GM19099 (cell line): ENCODE results near the gene NLRP11.

Experiments used
- POLR2A ChIP-seq: IDR thresholded peaks from 3 replicates; pipeline ENCODE4 v1.6.1; 2011; ENCODE audit warnings: low read depth; ENCODE audit not compliant: insufficient read length; ENCODE audit errors: extremely low read depth

NLRP11 gene

DNA sequence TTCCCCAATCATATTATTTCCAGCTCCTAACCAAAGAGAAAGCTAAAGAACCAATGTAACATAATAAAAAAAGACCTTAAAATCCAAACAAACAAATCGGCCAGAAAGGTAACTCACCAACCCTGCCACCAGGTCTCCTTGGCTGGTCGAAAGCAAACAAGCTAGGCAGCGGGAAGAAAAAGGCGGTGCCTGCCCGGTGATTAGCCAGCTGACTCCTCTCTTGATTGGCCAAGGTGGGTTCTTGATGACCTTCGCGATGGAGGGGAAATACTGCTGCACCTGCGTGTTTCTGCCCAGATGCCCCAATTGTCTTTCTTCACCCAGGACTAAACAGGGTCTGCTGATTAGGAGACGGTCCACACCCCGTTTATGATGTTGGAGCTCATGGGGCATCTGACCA is at the start of gene NLRP11:
Gene NLRP11 (minus strand): TSS at position 154 of the 400 bp plus-strand sequence. CDS start 13,825 bp downstream, outside the sequence.
- no peak for TF ChIP-seq POLR2A

DNA sequence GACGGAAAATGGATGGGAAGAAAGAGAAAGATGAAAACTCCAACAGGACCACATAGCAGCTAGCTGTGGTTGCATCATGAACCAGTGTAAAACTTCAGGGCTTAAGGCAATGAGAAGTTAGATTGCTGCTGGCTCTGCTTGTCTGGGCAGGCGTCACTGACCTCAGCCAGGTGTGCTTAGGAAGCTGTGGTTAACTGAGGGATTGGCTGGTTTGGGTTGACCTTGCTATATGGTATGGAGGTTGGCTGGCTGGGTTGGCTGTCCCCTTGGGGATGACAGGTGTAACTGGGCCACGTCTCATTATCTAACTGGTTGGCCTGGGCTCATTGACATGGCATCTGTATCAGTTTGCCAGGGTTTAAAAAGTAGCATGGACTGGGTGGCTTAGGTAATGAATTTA is 45.4 kb upstream of the NLRP11 start:
- TF ChIP-seq POLR2A: no peak

DNA sequence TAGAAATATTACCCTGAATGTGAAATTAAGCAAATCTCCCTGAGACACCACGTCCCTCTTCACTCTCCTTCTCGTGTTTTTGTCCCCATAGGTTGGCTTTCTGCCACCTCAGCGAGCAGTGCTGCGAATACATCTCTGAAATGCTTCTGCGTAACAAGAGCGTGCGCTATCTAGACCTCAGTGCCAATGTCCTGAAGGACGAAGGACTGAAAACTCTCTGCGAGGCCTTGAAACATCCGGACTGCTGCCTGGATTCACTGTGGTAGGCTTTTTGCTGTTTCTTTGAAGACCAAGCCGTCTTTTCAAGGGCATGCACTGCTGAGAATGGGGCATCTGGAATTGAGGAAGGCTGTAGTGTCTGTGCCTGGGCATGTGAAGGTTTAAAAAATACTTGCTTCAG is 38.9 kb upstream of the NLRP11 start:
- TF ChIP-seq POLR2A: no peak

DNA sequence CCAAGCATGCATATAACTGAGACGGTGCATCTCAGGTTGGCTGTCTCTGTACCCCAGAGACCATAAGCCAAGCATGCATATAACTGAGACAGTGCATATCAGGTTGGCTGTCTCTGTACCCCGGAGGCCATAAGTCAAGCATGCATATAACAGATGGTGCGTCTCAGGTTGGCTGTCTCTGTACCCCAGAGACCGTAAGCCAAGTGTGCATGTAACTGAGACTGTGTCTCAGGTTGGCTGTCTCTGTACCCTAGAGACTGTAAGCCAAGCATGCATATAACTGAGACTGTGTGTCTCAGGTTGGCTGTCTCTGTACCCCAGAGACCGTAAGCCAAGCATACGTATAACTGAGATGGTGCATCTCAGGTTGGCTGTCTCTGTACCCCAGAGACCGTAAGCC is 35.3 kb upstream of the NLRP11 start:
- no peak for TF ChIP-seq POLR2A

DNA sequence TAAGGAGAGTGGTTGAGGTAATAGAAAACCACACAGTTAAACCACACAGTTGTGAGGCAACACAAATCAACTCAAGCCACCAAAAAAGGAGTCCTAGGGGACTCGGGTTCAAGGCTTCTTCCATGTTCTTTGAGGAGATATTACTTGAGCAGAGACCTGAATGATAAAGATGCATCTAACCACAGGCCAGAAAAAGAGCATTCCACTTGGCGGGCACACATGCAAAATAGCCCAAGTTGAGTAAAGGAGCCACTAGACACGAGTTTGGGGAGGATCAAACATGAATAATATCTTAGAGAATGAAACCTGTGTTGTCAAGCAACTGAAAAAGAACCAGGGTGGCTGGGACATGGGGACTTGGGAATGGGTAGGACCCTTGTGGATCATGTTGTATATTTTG is 34.7 kb upstream of the NLRP11 start:
- no peak for TF ChIP-seq POLR2A

DNA sequence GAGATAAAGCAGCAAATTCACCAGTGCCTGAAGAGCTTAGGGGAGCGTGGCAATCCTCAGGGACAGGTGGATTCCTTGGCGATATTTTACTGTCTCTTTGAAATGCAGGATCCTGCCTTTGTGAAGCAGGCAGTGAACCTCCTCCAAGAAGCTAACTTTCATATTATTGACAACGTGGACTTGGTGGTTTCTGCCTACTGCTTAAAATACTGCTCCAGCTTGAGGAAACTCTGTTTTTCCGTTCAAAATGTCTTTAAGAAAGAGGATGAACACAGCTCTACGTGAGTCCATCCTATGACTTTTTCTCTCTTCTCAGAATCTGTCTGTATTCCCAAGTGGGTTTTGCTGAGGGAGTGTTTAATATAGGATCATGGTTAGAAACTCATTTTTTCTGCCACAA is 27.2 kb upstream of the NLRP11 start:
- TF ChIP-seq POLR2A: no peak

DNA sequence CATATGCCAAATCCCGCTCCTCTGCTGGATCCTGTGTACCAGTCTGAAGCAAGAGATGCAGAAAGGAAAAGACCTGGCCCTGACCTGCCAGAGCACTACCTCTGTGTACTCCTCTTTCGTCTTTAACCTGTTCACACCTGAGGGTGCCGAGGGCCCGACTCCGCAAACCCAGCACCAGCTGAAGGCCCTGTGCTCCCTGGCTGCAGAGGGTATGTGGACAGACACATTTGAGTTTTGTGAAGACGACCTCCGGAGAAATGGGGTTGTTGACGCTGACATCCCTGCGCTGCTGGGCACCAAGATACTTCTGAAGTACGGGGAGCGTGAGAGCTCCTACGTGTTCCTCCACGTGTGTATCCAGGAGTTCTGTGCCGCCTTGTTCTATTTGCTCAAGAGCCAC is 26.6 kb upstream of the NLRP11 start:
- TF ChIP-seq POLR2A: no peak

DNA sequence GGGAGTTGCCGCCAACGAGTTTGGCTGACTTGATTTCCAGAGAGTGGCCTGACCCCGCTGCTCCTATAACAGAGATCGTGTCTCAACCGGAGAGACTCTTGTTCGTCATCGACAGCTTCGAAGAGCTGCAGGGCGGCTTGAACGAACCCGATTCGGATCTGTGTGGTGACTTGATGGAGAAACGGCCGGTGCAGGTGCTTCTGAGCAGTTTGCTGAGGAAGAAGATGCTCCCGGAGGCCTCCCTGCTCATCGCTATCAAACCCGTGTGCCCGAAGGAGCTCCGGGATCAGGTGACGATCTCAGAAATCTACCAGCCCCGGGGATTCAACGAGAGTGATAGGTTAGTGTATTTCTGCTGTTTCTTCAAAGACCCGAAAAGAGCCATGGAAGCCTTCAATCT is 26.2 kb upstream of the NLRP11 start:
- TF ChIP-seq POLR2A: no peak

DNA sequence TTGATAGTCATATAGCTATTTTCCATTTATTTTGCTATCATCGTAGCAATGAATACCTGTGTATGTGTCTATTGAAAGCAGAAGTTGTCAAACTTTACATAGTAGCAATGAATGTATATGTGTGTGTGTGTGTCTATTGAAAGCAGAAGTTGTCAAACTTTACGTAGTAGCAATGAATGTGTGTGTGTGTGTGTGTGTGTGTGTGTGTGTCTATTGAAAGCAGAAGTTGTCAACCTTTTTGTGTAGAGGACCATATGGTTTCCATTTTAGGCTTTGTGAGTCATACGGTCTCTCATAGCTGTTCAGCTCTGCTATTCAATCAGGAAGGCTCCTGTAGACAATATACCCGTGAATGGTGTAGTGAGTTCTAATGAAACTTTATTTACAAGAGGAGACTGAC is 25.4 kb upstream of the NLRP11 start:
- no peak for TF ChIP-seq POLR2A

DNA sequence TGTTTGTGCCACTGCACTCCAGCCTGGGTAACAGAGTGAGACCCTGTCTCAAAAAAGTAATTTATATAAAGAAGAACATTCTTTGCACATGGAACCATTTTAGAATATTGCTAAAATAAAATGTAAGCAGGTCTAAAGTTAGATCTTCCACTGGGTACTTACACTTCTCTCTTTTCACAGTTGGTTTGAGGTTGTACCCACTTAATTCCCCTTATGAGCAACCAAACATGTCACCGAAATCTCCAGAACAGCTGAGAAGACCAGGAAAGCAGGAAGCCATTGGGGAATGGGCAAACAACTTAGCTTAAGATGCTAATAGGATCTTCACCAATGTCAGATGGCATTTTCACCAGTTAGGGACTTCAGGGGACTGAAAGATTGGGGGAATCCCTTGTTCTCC is 23.4 kb upstream of the NLRP11 start:
- no peak for TF ChIP-seq POLR2A

DNA sequence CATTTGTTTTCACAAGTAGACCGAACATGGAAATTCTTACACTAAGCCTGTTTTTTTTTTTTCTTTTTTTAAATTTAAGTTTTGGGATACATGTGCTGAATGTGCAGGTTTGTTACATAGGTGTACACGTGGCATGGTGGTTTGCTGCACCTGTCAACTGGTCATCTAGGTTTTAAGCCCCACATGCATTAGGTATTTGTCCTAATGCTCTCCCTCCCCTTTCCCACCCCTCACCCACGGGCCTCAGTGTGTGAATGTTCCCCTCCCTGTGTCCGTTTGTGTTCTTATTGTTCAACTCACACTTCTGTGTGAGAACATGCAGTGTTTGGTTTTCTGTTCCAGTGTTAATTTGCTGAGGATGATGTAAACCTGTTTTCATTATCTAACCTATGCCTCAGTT is 7.1 kb upstream of the NLRP11 start:
- TF ChIP-seq POLR2A: no peak

DNA sequence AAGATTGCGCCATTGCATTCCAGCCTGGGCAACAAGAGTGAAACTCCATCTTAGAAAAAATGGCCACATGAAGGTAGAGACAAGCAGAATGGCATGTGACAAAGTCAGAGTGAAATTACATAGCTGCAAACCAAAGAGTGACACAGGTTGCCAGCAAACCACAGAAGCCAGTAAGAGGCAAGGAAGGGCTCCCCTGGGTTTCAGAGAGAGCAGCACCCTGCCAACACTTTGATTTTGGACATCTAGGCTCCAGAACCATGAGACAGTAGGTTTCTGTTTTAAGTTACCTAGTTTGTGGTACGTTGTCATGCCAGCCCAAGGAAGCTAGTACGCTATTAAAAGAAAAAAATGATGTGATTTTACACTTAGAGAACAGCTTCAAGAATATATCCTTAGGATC is 6.5 kb upstream of the NLRP11 start:
- no peak for TF ChIP-seq POLR2A

DNA sequence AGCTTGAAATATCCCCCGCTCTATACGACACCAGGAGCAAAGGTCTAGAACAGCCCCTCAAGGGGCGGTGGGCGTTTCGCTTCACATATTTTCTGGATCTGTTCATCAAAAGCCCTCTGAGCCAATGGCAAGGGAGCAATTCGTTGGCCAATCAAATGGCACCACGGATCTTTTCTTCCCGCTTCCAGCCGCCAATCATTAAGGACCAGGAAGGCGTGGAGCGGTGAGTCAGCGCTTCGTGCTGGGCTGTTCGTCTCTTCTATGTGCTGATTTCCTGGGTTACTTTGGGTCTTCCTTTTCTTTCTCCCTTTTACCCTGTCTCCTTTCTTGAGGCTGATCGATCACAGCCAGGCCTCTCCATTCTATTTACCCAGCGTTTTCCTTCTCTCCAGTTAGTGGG is 4.5 kb upstream of the NLRP11 start, which contains the start of gene NLRP4:
Gene NLRP4 (plus strand): TSS at position 201 of the 400 bp plus-strand sequence. CDS start 15,541 bp downstream, outside the sequence.
- no peak for TF ChIP-seq POLR2A

DNA sequence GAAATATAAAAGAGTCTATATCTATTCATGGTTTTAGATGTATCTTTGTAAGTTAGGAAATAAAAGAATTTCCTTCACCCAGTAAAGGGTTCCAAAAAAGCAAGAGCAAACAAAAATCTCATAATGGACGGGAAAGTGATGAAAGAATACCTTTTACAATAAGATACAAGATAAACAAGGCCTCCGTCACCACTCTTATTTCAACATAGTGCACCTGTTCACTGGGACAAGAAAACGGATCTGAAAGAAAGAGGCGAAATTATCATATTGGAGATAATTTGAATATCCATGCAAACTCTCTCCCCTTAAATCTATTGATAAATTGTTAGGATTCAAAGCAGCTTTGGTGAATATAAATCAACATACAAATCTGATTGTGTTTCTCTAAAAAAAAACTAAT is 877 bp upstream of the NLRP11 start:
- no peak for TF ChIP-seq POLR2A

DNA sequence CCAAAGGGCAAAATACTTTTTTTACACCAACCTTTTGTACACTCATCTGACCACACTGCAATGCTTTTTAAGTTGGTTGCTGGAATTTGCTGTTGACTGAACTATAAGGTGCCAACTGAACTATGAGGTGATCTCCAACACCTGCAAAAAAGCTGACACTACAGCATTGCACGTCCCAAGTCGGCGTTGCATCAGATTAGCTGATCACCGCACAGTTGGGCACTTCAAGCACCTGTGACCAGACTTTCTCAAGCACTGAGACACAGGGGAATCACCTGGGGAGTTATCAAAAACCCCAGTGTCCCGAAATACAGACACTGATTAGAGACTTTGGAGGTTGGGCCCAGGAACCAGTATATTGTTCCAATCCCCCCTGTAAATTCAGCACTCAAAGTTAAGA is 1.1 kb downstream of the NLRP11 start:
- no peak for TF ChIP-seq POLR2A

DNA sequence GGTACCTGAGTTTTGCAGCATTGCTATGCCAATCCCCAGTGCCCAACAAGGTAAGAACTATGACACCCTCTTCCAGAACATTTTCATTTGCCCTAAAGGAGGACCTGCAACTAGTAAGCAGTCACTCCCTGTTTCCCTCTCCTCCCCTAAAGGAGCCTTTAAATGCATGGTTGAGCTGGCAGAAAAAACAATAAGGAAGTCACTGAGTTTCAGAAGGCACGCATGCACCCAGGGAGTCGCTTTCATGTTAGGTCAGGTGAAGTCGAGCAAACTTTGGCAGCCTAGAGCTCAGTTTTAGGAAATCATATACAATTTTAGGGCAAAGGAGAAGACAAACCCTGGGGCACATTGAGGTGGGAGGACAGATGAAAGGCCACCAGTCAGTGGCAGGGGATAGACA is 11.8 kb downstream of the NLRP11 start:
- no peak for TF ChIP-seq POLR2A

DNA sequence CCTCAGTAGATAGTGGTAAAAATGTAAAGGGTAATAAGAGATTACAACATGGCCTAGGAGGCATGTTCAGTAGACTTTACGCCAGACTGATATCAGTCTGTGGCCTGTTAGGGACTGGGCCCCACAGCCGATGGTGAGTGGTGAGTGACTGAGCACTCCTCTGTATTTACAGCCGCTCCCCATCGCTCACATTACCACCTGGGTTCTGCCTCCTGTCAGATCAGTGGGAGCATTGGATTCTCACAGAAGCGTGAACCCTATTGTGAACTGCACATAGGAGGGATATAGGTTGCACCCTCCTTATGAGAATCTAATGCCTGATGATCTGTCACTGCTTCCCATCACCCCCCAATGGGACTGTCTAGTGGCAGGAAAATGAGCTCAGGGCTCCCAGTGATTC is 17.9 kb downstream of the NLRP11 start:
- no peak for TF ChIP-seq POLR2A
